ENCODE measurements around the gene SPRN.

Gene SPRN

DNA sequence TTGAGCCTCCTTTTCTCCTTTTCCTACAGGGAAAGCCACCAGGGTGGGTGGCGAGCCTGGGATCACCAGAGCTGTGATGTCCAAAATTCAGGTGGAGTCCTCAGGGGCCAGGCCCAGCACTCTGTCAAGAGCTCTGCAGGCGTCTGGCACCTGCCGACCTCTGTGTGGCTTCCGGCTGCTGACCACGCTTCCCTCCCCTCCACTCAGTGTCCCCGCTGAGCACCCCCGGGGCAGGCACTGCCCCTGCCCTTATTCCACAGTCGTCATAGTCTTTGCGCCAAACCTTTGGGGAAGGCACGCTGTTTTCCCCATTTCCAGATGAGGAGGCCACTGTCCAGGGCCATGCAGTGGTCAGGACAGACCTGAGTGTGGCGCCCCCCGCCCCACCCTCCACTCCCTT is 22.9 kb downstream of the SPRN start:
- no peak overlapping the region for H3K4me2 ChIP-seq (ENCODE audit: low read depth, low read length, poor library complexity, severe bottlenecking)
- no peaks in the 10 kb centered on the region for H3K9me3 ChIP-seq (ENCODE audit: insufficient read depth, low read length)
- no peak overlapping the region for H3K4me3 ChIP-seq (ENCODE audit: insufficient read depth, low read length, poor library complexity, severe bottlenecking)
- no peaks in the 10 kb centered on the region for H3K27me3 ChIP-seq (ENCODE audit: low read length)
- H3K79me2 ChIP-seq (ENCODE audit: insufficient read depth, low read length): peaks cover 7% of the 10 kb centered on the region; the same call in 1 of the 2 replicates
- no peak overlapping the region for H3K27ac ChIP-seq (ENCODE audit: low read depth, low read length)
- H3K9ac ChIP-seq (ENCODE audit: low read length): no peak overlapping the region
- TF ChIP-seq, protein P1, sequence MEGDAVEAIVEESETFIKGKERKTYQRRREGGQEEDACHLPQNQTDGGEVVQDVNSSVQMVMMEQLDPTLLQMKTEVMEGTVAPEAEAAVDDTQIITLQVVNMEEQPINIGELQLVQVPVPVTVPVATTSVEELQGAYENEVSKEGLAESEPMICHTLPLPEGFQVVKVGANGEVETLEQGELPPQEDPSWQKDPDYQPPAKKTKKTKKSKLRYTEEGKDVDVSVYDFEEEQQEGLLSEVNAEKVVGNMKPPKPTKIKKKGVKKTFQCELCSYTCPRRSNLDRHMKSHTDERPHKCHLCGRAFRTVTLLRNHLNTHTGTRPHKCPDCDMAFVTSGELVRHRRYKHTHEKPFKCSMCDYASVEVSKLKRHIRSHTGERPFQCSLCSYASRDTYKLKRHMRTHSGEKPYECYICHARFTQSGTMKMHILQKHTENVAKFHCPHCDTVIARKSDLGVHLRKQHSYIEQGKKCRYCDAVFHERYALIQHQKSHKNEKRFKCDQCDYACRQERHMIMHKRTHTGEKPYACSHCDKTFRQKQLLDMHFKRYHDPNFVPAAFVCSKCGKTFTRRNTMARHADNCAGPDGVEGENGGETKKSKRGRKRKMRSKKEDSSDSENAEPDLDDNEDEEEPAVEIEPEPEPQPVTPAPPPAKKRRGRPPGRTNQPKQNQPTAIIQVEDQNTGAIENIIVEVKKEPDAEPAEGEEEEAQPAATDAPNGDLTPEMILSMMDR (IDR thresholded peaks at IDR 0.05; ENCODE audit: insufficient read depth, low read length, poor library complexity, severe bottlenecking): no peak
- TF ChIP-seq EZH2phosphoT487 (conservative IDR thresholded peaks at IDR 0.05; ENCODE audit: low read length): no peak
- H3K36me3 ChIP-seq (ENCODE audit: low read length): no peaks in the 10 kb centered on the region
- no peaks in the 10 kb centered on the region for H3F3A ChIP-seq (ENCODE audit: insufficient read depth)
- no peaks in the 10 kb centered on the region for H3K9me2 ChIP-seq (replicated peaks; ENCODE audit: insufficient read depth, low read length)
- no peaks in the 10 kb centered on the region for H4K20me1 ChIP-seq (ENCODE audit: low read depth, low read length)
- no peak overlapping the region for H2AFZ ChIP-seq (ENCODE audit: low read depth, low read length, severe bottlenecking)

- Histone ChIP-seq H3K27ac (ENCODE audit: low read depth, low read length) (no peak overlapping the region), H2AFZ (ENCODE audit: low read depth, low read length, severe bottlenecking) (no peak overlapping the region), H3K4me3 (ENCODE audit: insufficient read depth, low read length, poor library complexity, severe bottlenecking) (no peak overlapping the region), H4K20me1 (ENCODE audit: low read depth, low read length) (no peaks in the 10 kb centered on the region), H3K9me2 (replicated peaks; ENCODE audit: insufficient read depth, low read length) (no peaks in the 10 kb centered on the region), H3F3A (ENCODE audit: insufficient read depth) (no peaks in the 10 kb centered on the region), H3K36me3 (ENCODE audit: low read length) (no peaks in the 10 kb centered on the region), H3K9me3 (ENCODE audit: insufficient read depth, low read length) (no peaks in the 10 kb centered on the region), H3K4me2 (ENCODE audit: low read depth, low read length, poor library complexity, severe bottlenecking) (no peak overlapping the region), H3K27me3 (ENCODE audit: low read length) (no peaks in the 10 kb centered on the region), H3K9ac (ENCODE audit: low read length) (no peak overlapping the region), H3K79me2 (ENCODE audit: insufficient read depth, low read length) (peaks cover 12% of the 10 kb centered on the region; the same call in 1 of the 2 replicates)
- no peak for TF ChIP-seq EZH2phosphoT487 (conservative IDR thresholded peaks at IDR 0.05; ENCODE audit: low read length)
- TF ChIP-seq, protein P1 (IDR thresholded peaks at IDR 0.05; ENCODE audit: insufficient read depth, low read length, poor library complexity, severe bottlenecking): no peak
Measured at GRCh38 chr10:133400624-133401424, 23.6 kb downstream of the SPRN start.

- Histone ChIP-seq H3K4me2 (ENCODE audit: low read depth, low read length, poor library complexity, severe bottlenecking) (no peak overlapping the region), H3K9ac (ENCODE audit: low read length) (no peak overlapping the region), H4K20me1 (ENCODE audit: low read depth, low read length) (no peaks in the 10 kb centered on the region), H3K79me2 (ENCODE audit: insufficient read depth, low read length) (peaks cover 22% of the 10 kb centered on the region), H2AFZ (ENCODE audit: low read depth, low read length, severe bottlenecking) (no peak overlapping the region), H3K36me3 (ENCODE audit: low read length) (no peaks in the 10 kb centered on the region), H3K27ac (ENCODE audit: low read depth, low read length) (no peak overlapping the region), H3K27me3 (ENCODE audit: low read length) (no peaks in the 10 kb centered on the region), H3K9me2 (replicated peaks; ENCODE audit: insufficient read depth, low read length) (no peaks in the 10 kb centered on the region), H3K4me3 (ENCODE audit: insufficient read depth, low read length, poor library complexity, severe bottlenecking) (no peak overlapping the region), H3K9me3 (ENCODE audit: insufficient read depth, low read length) (no peaks in the 10 kb centered on the region), H3F3A (ENCODE audit: insufficient read depth) (no peaks in the 10 kb centered on the region)
- TF ChIP-seq, protein P1 (IDR thresholded peaks at IDR 0.05; ENCODE audit: insufficient read depth, low read length, poor library complexity, severe bottlenecking): no peak
- TF ChIP-seq EZH2phosphoT487 (conservative IDR thresholded peaks at IDR 0.05; ENCODE audit: low read length): no peak
Measured at GRCh38 chr10:133399123-133399601, 25.3 kb downstream of the SPRN start.

Measured in SU-DHL-6 (cell line).